Head of caudate nucleus (tissue), 42 donors: ENCODE results near the gene GFRA1.
"Not testable (repeated sequence)": the region's sequence is repeated elsewhere in the genome, so short reads cannot be mapped to it uniquely, and the experiment has no call there.

Experiments
- DNase-seq, 42 donors: peaks; one replicate each; pipeline versions ENCODE4 v3.0.0 to v3.0.0-alpha.2; 2020 to 2021; ENCODE audit warnings: mixed read lengths in 7 of 42
- intact Hi-C: fragments of 100-400 bp; cut with DNase I; formaldehyde crosslinking; loops from one replicate; pipeline ENCODE4 v1.15.0; 2022

Gene GFRA1

GRCh38 chr10:116175231-116175630 lies 97.8 kb downstream of the GFRA1 start:
- DNase-seq: no peak
- intact Hi-C loops: no loop called here

GRCh38 chr10:116171505-116171904 lies 101.5 kb downstream of the GFRA1 start:
- intact Hi-C loops: no loop called here
- no peak for DNase-seq

DNA sequence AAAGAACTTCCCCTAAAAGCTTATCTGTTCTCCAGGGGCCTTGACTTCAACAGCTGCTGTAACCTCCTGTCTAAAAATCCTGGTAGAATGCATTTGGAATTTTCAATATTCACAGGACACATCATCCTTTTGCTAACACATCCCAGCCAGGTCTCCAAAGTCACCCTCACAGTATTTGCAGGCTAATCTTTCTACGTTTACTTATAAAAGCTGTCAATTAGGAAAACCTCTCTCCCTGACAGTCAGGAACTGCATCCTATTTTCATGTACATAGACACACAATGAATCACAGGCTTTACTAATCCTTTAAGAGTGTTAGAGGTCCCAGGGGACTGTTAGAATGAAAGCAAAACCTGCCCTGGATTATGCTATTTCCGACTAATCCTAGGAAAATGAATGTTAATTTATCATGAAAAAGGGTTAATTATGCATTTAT lies 102.2 kb downstream of the GFRA1 start:
- intact Hi-C loops: no loop called here
- no peak for DNase-seq

- no peak for DNase-seq
- intact Hi-C loops: no loop called here
Measured at GRCh38 chr10:116169782-116170445, 103.1 kb downstream of the GFRA1 start.

DNA sequence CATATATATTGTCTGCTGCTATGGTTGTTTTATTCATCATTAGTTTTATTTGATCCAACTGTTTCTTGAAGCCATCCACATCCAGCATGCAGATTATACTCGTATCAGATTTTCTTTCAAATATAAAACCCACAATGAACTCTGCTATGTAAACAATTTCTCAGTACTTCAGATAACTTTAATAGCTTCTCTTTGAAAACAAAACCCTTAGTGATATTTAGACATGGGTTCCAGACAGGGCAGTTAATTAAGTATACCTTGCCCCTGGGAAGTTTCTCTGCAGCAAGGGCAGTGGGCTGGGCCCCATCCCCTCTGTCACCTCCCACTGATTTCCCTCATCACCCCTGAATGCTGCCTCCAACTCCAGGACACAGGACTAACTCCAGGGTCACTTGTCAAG lies 104.3 kb downstream of the GFRA1 start:
- DNase-seq: peak in 1 of 42 donors; percentile 7
- intact Hi-C loops: no loop called here

GRCh38 chr10:116168329-116168728 lies 104.7 kb downstream of the GFRA1 start:
- intact Hi-C loops: no loop called here
- peak in 1 of 42 donors; percentile 21 for DNase-seq

DNA sequence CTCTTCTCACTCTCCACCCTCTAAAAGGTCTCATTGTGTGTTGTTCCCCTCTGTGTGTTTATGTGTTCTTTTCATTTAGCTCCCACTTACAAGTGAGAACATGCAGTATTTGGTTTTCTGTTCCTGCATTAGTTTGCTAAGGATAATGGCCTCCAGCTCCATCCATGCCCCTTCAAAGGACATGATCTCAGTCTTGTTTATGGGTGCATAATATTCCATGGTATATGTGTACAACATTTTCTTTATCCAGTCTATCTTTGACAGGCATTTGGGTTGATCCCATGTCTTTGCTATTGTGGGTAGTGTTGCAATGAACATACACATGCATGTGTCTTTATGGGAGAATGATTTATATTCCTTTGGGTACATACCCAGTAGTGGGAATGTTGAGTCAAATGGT lies 107.1 kb downstream of the GFRA1 start:
- intact Hi-C loops, DNase-seq: not testable (repeated sequence)

- intact Hi-C loops: no loop called here
- peak in 12 of 42 donors; percentile 13 to 65 (median 32) for DNase-seq
Measured at GRCh38 chr10:116164291-116164690, 108.7 kb downstream of the GFRA1 start.

DNA sequence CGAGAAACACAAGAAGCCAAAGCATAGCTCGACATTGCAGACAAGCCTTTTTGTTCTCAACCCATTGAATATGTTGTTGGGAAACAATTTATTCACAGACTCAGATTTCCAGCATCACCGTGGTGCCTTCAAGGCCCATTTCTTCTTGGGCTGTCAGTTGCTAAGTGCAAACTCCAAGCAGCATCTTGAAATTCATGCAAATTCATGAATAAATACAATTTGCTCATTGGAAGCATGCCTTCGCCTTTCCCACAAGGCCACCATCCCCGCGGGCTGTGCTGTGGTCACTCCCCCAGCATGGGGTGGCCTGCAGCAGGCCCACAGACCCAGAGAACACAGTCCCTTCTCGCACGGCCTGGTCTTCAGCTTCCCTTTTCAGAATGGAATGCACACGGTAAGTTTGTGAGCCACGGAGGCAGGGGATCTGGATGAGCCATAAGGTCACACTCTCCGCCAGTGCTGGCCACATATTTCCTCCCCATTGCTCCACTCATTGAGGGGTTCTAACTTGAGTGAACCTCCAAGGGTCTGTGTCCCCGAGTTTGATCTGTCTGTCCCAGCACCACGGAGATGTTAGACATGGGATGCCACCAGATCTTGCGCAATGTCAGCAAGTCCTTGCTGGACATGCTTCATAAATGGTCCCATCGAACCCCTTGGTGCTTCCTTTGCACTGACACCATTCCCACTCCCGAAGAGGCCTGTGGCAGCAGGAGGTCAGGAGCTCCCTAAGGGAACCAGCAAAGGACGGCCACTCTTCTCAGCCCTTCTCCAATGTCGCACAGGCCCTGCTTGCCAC lies 109.5 kb downstream of the GFRA1 start:
- intact Hi-C loops: no loop called here
- peak in 14 of 42 donors; percentile 14 to 58 (median 28) for DNase-seq

GRCh38 chr10:116162851-116163250 lies 110.2 kb downstream of the GFRA1 start:
- intact Hi-C loops: no loop called here
- DNase-seq: no peak

DNA sequence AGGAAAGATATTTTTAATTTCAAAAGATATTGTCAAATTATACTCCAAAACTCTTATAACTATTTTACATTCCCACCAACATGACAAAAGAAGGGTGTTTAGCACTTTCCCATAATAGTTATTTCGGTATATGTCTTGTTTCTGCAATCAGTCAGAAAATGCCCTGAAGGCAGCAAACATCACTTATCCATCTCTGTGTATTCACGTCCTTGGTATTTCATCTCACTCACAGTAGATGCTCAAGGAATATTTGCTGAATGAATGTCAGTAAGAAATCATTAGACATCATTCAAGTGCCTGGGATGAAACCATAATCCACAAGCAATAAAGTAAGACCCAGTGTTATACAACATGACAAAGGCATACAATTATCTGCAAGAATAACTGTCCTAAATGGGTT lies 112.7 kb downstream of the GFRA1 start:
- no peak for DNase-seq
- intact Hi-C loops: no loop called here

DNA sequence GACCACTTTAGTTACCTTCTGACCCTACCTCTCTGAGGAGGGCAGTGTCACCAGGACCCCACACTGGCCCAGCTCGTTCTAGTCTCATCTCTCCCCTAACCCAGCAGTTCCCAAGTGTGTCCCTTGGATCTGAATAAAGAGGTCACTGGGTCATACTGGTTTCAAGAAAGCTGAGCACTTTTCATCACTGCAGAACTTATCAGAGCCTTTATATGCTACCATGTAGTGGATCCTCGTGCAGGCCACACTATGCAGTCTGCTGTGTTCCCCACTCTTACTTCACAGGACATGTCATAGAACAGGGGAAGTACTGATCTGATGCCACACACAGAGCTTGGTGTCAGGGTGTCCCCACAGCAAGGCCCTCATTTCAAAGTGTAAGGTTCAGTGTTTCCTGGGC lies 113.8 kb downstream of the GFRA1 start:
- intact Hi-C loops: no loop called here

GRCh38 chr10:116158036-116158435 lies 115.0 kb downstream of the GFRA1 start:
- intact Hi-C loops: no loop called here
- no peak for DNase-seq

More for the DNA sequence above, 113.8 kb downstream of the GFRA1 start:
- no peak for DNase-seq

GRCh38 chr10:116157485-116157884 lies 115.5 kb downstream of the GFRA1 start:
- no peak for DNase-seq
- intact Hi-C loops: no loop called here

GRCh38 chr10:116156819-116157218 lies 116.2 kb downstream of the GFRA1 start:
- DNase-seq: no peak
- intact Hi-C loops: no loop called here

DNA sequence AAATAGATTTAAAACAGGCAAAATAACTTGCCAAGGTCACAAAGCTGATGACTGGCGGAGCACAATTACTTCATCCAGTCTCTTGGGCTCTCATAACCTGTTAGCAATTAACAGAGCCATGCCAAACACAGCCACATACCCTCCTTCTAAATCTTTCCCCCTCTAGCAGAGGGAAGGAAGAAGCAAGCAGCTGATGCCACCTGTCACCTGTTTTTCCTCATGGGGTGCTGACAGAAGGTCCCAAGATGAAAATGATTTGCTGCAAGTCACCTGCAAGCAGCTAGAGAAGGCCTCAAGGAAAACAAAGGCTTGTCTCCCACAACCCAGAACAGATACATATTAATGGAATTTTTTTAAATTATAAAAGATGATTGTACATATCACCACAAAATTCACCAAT lies 117.8 kb downstream of the GFRA1 start:
- intact Hi-C loops: no loop called here
- DNase-seq: no peak

- DNase-seq: no peak
Measured at GRCh38 chr10:116154651-116155050, 118.4 kb downstream of the GFRA1 start.

DNA sequence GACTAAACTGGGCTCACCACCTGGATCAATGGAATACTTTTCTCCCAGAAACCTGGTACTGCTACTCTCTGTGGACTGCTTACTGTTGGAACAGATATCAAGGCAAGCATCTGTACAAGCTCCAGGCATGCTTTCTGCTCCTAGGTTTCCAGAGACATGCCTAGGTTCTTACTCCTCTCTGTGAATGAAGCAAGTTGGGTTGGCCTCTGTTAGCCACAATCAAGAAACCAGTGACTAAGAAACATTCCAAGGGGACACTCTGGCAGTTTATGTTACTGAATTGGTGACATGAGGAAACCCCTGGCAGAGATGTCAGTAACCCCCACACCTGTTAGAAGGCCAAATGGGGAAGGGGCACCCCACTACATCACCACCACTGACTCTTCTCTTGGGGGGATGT lies 121.9 kb downstream of the GFRA1 start:
- intact Hi-C loops: no loop called here
- DNase-seq: no peak

More at GRCh38 chr10:116154651-116155050, 118.4 kb downstream of the GFRA1 start:
- intact Hi-C loops: no loop called here

- intact Hi-C loops: no loop called here
Measured at GRCh38 chr10:116150606-116151005, 122.4 kb downstream of the GFRA1 start.

GRCh38 chr10:116147147-116147905 lies 125.7 kb downstream of the GFRA1 start:
- intact Hi-C loops: no loop called here
- DNase-seq: peak in 3 of 42 donors; percentile 13 to 19 (median 17)

More at GRCh38 chr10:116150606-116151005, 122.4 kb downstream of the GFRA1 start:
- DNase-seq: no peak
